NCI-H1048 (cell line): ENCODE measurements around the gene COQ5.

Source experiments
- DNase-seq: peaks from one replicate; lab custom pipeline; 2025; lab: John Stamatoyannopoulos, UW

Gene COQ5

GRCh38 chr12:120483621-120484020, 45.3 kb downstream of the COQ5 start:
- DNase-seq, result no peak

- no peak for DNase-seq
Observed at GRCh38 chr12:120481022-120481767, 47.8 kb downstream of the COQ5 start.

- DNase-seq, result no peak
Observed at GRCh38 chr12:120480211-120480610, 48.7 kb downstream of the COQ5 start.

GRCh38 chr12:120479458-120479857, 49.5 kb downstream of the COQ5 start:
- no peak for DNase-seq

GRCh38 chr12:120475643-120476042, 53.3 kb downstream of the COQ5 start:
- no peak for DNase-seq

- no peak for DNase-seq
Observed at GRCh38 chr12:120474616-120474960, 54.4 kb downstream of the COQ5 start.

GRCh38 chr12:120473807-120474615, 54.9 kb downstream of the COQ5 start:
- DNase-seq, result no peak

- no peak for DNase-seq
Observed at GRCh38 chr12:120472521-120472920, 56.4 kb downstream of the COQ5 start.

- DNase-seq, result no peak
Observed at GRCh38 chr12:120470150-120470784, 58.7 kb downstream of the COQ5 start.

- peak; percentile 74 for DNase-seq
Observed at GRCh38 chr12:120469450-120470149, 59.4 kb downstream of the COQ5 start, which contains the start of gene SRSF9. SRSF9 (minus strand) TSS chr12:120469748; CDS start chr12:120469609, 139 bp downstream.

GRCh38 chr12:120468821-120469449, 60.0 kb downstream of the COQ5 start:
- no peak for DNase-seq

- DNase-seq, result no peak
Observed at GRCh38 chr12:120468325-120468820, 60.6 kb downstream of the COQ5 start.

- no peak for DNase-seq
Observed at GRCh38 chr12:120467439-120467838, 61.5 kb downstream of the COQ5 start.

GRCh38 chr12:120466560-120467315, 62.2 kb downstream of the COQ5 start:
- no peak for DNase-seq

- no peak for DNase-seq
Observed at GRCh38 chr12:120465756-120466155, 63.2 kb downstream of the COQ5 start.

GRCh38 chr12:120463712-120464111, 65.2 kb downstream of the COQ5 start:
- DNase-seq, result no peak

GRCh38 chr12:120462099-120462640, 66.8 kb downstream of the COQ5 start:
- no peak for DNase-seq

GRCh38 chr12:120460157-120460556, 68.8 kb downstream of the COQ5 start:
- no peak for DNase-seq

- DNase-seq, result no peak
Observed at GRCh38 chr12:120457133-120457532, 71.8 kb downstream of the COQ5 start.

- no peak for DNase-seq
Observed at GRCh38 chr12:120455302-120455701, 73.7 kb downstream of the COQ5 start.
